IMR-90 (cell line): ENCODE data around the gene KRT35. TPM values are rescaled to one million over a fixed set of nuclear protein-coding genes. Genes with fewer than 3 reads are reported as not detected.
A peak's percentile ranks its signal among the peaks of the same experiment; 100 is the strongest.

Experiments
- ATAC-seq: fragments of 200-7000 bp; cut with Tn5 transposase; 2 replicates; pipeline ENCODE4 v1.9.1; 2020; ENCODE audit warnings: low read depth, mild to moderate bottlenecking, moderate library complexity
- BruUV-seq: library from RNA; stranded (reverse); fragments of 400-500 nt; replicated peaks from 2 replicates; lab custom pipeline; 2021; lab: Mats Ljungman, UMichigan
- CTCF ChIA-PET: fragments of 300-600 bp; formaldehyde crosslinking; extraction: SDS; loops from one replicate; lab custom pipeline; 2021; ENCODE audit warnings: antibody characterized with exemption; lab: Yijun Ruan, JAX
- POLR2A ChIA-PET: fragments of 300-600 bp; sonication (Branson Sonifier 250); formaldehyde crosslinking; loops from one replicate; lab custom pipeline; 2022; ENCODE audit warnings: antibody characterized with exemption; ENCODE audit not compliant: unreplicated experiment; lab: Charles Lee
- DNase-seq: peaks from one replicate; pipeline ENCODE4 v3.0.0; 2013
- H2AFZ ChIP-seq: replicated peaks from 2 replicates; pipeline ENCODE3; 2013; ENCODE audit warnings: low read length, mild to moderate bottlenecking; ENCODE audit not compliant: poor library complexity
- H2AK5ac ChIP-seq: 2 replicates; pipeline ENCODE4 v1.6.1; 2013; ENCODE audit warnings: low read depth, low read length, inconsistent platforms
- H2AK9ac ChIP-seq: replicated peaks from 2 replicates; pipeline ENCODE3; 2013; ENCODE audit warnings: mild to moderate bottlenecking, low read depth, low read length, moderate library complexity; ENCODE audit not compliant: poor library complexity
- H2BK120ac ChIP-seq: 2 replicates; pipeline ENCODE4 v1.6.1; 2013; ENCODE audit warnings: low read depth, low read length, inconsistent platforms
- H2BK15ac ChIP-seq: 3 replicates; pipeline ENCODE4 v1.6.1; 2013; ENCODE audit warnings: low read depth, low read length, inconsistent platforms
- H2BK20ac ChIP-seq: 2 replicates; pipeline ENCODE4 v1.6.1; 2013; ENCODE audit warnings: low read depth, mild to moderate bottlenecking, inconsistent platforms, low read length, moderate library complexity
- H2BK5ac ChIP-seq: 2 replicates; pipeline ENCODE4 v1.6.1; 2013; ENCODE audit warnings: mild to moderate bottlenecking, low read depth, low read length, inconsistent platforms; ENCODE audit not compliant: poor library complexity, severe bottlenecking
- H3K14ac ChIP-seq: replicated peaks from 2 replicates; pipeline ENCODE4 v1.6.1; 2013; ENCODE audit warnings: low read depth, low read length, inconsistent platforms
- H3K18ac ChIP-seq: 2 replicates; pipeline ENCODE4 v1.6.1; 2013; ENCODE audit warnings: low read depth, low read length, control low read depth
- H3K23ac ChIP-seq: 2 replicates; pipeline ENCODE4 v1.6.1; 2013; ENCODE audit warnings: low read depth, low read length, inconsistent platforms
- H3K27ac ChIP-seq: 2 replicates; pipeline ENCODE4 v1.5.1; 2013; ENCODE audit warnings: mild to moderate bottlenecking, control low read depth, low read length; ENCODE audit not compliant: insufficient read depth
- H3K27me3 ChIP-seq: 2 replicates; pipeline ENCODE4 v1.6.1; 2013; ENCODE audit warnings: low read length; ENCODE audit not compliant: control insufficient read depth, insufficient read depth
- H3K36me3 ChIP-seq: 2 replicates; pipeline ENCODE4 v1.6.1; 2013; ENCODE audit warnings: low read length, mixed read lengths; ENCODE audit not compliant: control insufficient read depth, insufficient read depth
- H3K4ac ChIP-seq: 2 replicates; pipeline ENCODE4 v1.6.1; 2013; ENCODE audit warnings: low read depth, low read length, inconsistent platforms
- H3K4me1 ChIP-seq: 2 replicates; pipeline ENCODE4 v1.6.1; 2013; ENCODE audit warnings: low read length, mixed read lengths; ENCODE audit not compliant: control insufficient read depth, insufficient read depth
- H3K4me2 ChIP-seq: 2 replicates; pipeline ENCODE4 v1.6.1; 2013; ENCODE audit warnings: low read depth, mild to moderate bottlenecking, control low read depth, low read length, moderate library complexity
- H3K4me3 ChIP-seq: 2 replicates; pipeline ENCODE4 v1.5.1; 2013; ENCODE audit warnings: low read depth, mild to moderate bottlenecking, control low read depth, low read length, moderate library complexity; ENCODE audit not compliant: insufficient read depth
- H3K56ac ChIP-seq: 2 replicates; pipeline ENCODE4 v1.6.1; 2013; ENCODE audit warnings: low read length, inconsistent platforms; ENCODE audit not compliant: insufficient read depth; ENCODE audit errors: extremely low read depth
- H3K79me1 ChIP-seq, 2 experiments: 2 replicates each; pipeline ENCODE4 v1.6.1; 2013; ENCODE audit warnings: low read length in 2 of 2, inconsistent platforms in 1 of 2, low read depth in 1 of 2
- H3K9ac ChIP-seq: 2 replicates; pipeline ENCODE4 v1.6.1; 2013; ENCODE audit warnings: low read depth, low read length, control low read depth
- H3K9me1 ChIP-seq: 2 replicates; pipeline ENCODE4 v1.6.1; 2013; ENCODE audit warnings: low read length, inconsistent platforms; ENCODE audit not compliant: insufficient read depth
- H3K9me3 ChIP-seq: 2 replicates; pipeline ENCODE4 v1.6.1; 2013; ENCODE audit warnings: low read length; ENCODE audit not compliant: control insufficient read depth, insufficient read depth
- H4K20me1 ChIP-seq: 2 replicates; pipeline ENCODE4 v1.6.1; 2013; ENCODE audit warnings: low read length, inconsistent platforms; ENCODE audit not compliant: insufficient read depth
- H4K5ac ChIP-seq: 2 replicates; pipeline ENCODE4 v1.6.1; 2013; ENCODE audit warnings: mild to moderate bottlenecking, low read depth, low read length, control low read depth
- H4K8ac ChIP-seq, 2 experiments: 2 replicates each; pipeline ENCODE4 v1.6.1; 2013; ENCODE audit warnings: low read depth in 2 of 2, low read length in 2 of 2, control low read depth in 1 of 2, inconsistent platforms in 1 of 2
- H4K91ac ChIP-seq: 2 replicates; pipeline ENCODE4 v1.6.1; 2013; ENCODE audit warnings: low read depth, low read length, inconsistent platforms; ENCODE audit not compliant: insufficient read depth
- BHLHE40 ChIP-seq: fragments of 150-350 bp; IDR thresholded peaks from 2 replicates; pipeline ENCODE4 v1.6.1; 2016; ENCODE audit warnings: mild to moderate bottlenecking, low read depth, low read length
- CEBPB ChIP-seq: IDR thresholded peaks from 2 replicates; pipeline ENCODE4 v1.6.1; 2012; ENCODE audit warnings: low read depth, low read length, improper control_type of control experiment
- CHD1 ChIP-seq: IDR thresholded peaks from 2 replicates; pipeline ENCODE4 v1.6.1; 2012; ENCODE audit warnings: low read depth, low read length, improper control_type of control experiment
- CTCF ChIP-seq: conservative IDR thresholded peaks from 2 replicates; pipeline ENCODE4 v1.5.1; 2012; ENCODE audit warnings: mild to moderate bottlenecking, low read depth, low read length, improper control_type of control experiment
- FOS ChIP-seq: fragments of 150-350 bp; IDR thresholded peaks from 2 replicates; pipeline ENCODE4 v1.6.1; 2016; ENCODE audit warnings: low read depth, low read length
- MAFK ChIP-seq: IDR thresholded peaks from 2 replicates; pipeline ENCODE4 v1.6.1; 2012; ENCODE audit warnings: low read depth, low read length, improper control_type of control experiment
- MAZ ChIP-seq: IDR thresholded peaks from 2 replicates; pipeline ENCODE4 v1.6.1; 2012; ENCODE audit warnings: low read depth, mild to moderate bottlenecking, low read length, improper control_type of control experiment, moderate library complexity, borderline replicate concordance
- MXI1 ChIP-seq: IDR thresholded peaks from 2 replicates; pipeline ENCODE4 v1.6.1; 2012; ENCODE audit warnings: low read depth, mild to moderate bottlenecking, low read length, moderate library complexity, borderline replicate concordance
- NFE2L2 ChIP-seq: fragments of 150-350 bp; IDR thresholded peaks from 2 replicates; pipeline ENCODE4 v1.6.1; 2016; ENCODE audit warnings: low read depth, mild to moderate bottlenecking, low read length
- POLR2A ChIP-seq: IDR thresholded peaks from 2 replicates; pipeline ENCODE4 v1.6.1; 2012; ENCODE audit warnings: mild to moderate bottlenecking, low read depth, low read length
- RAD21 ChIP-seq: IDR thresholded peaks from 2 replicates; pipeline ENCODE4 v1.6.1; 2012; ENCODE audit warnings: low read length, improper control_type of control experiment
- RCOR1 ChIP-seq: IDR thresholded peaks from 2 replicates; pipeline ENCODE4 v1.6.1; 2012; ENCODE audit warnings: mild to moderate bottlenecking, low read length, improper control_type of control experiment; ENCODE audit not compliant: insufficient replicate concordance
- RFX5 ChIP-seq: IDR thresholded peaks from 2 replicates; pipeline ENCODE4 v1.8.0; 2012; ENCODE audit warnings: low read depth, mild to moderate bottlenecking, low read length, moderate library complexity
- SMC3 ChIP-seq: fragments of 150-350 bp; IDR thresholded peaks from 2 replicates; pipeline ENCODE4 v1.6.1; 2016; ENCODE audit warnings: low read depth, mild to moderate bottlenecking, antibody characterized with exemption, low read length, moderate library complexity
- WGBS, 2 experiments: methylation state at CpG; one replicate each; pipeline versions ENCODE4 v1.1.5 to v1.1.7; 2013; ENCODE audit warnings: missing lambda C conversion rate in 2 of 2; ENCODE audit not compliant: insufficient read length in 1 of 2; ENCODE audit errors: extremely low coverage in 2 of 2; 5-methylcytosine and 5-hydroxymethylcytosine counted together
- dilution Hi-C: fragments of 300-500 bp; cut with HindIII; formaldehyde crosslinking; loops from one replicate; pipeline ENCODE4 v1.14.3; 2018; ENCODE audit warnings: low sequenced_read_pairs; ENCODE audit not compliant: unreplicated experiment
- in situ Hi-C: fragments of 300-500 bp; cut with MboI; formaldehyde crosslinking; loops from 3 replicates; pipeline ENCODE4 v1.14.3; 2019; ENCODE audit warnings: low sequenced_read_pairs, inconsistent platforms, mixed read lengths
- intact Hi-C: fragments of 100-400 bp; cut with micrococcal nuclease; formaldehyde crosslinking; loops from 2 replicates; pipeline ENCODE4 v1.10.0; 2022
- polyA plus RNA-seq, 3 experiments: library from polyadenylated mRNA; depleted of rRNA; stranded (reverse); fragments of >200 nt; gene quantifications; 2 replicates each; pipeline ENCODE4 v1.2.3, GENCODE V29; 2012; ENCODE audit warnings: low replicate concordance in 1 of 3
- total RNA-seq: library from RNA; depleted of rRNA; stranded (reverse); fragments of >200 nt; gene quantifications from 2 replicates; pipeline ENCODE4 v1.2.3, GENCODE V29; 2012

KRT35 gene
- total and polyA plus RNA-seq, 2 of the 4 experiments (the other 2 are of a cell fraction): not detected

GRCh38 chr17:41476866-41477815, 3.8 kb downstream of the KRT35 start (continued):
- TF ChIP-seq CHD1 (no peak), FOS (no peak)

GRCh38 chr17:41475421-41475820, 5.5 kb downstream of the KRT35 start:
- peaks cover 3% of the 10 kb centered on the region; the same call in 1 of the 2 replicates for H3K9me1 ChIP-seq
- dilution Hi-C loops: no loop called here
- H3K18ac ChIP-seq: no peak overlapping the region
- no peak overlapping the region for H2BK15ac ChIP-seq
- no peak overlapping the region for H3K4me2 ChIP-seq
- no peak overlapping the region for H3K23ac ChIP-seq
- no CpG with 5 or more reads among the region's 4 CpGs for WGBS, 2 experiments
- no peak overlapping the region for H4K91ac ChIP-seq
- no peak overlapping the region for H3K9ac ChIP-seq
- H3K14ac ChIP-seq: no peak overlapping the region
- no peak for DNase-seq
- POLR2A ChIA-PET: no interaction called here
- no peak overlapping the region for H3K4me3 ChIP-seq
- no peak overlapping the region for H3K56ac ChIP-seq
- no peak overlapping the region for H2AK5ac ChIP-seq
- H4K20me1 ChIP-seq: no peaks in the 10 kb centered on the region
- BruUV-seq: no TSS peak
- no peak overlapping the region for H2BK20ac ChIP-seq
- no peak overlapping the region for H3K4ac ChIP-seq
- no peak overlapping the region for H3K27ac ChIP-seq
- H3K9me3 ChIP-seq: peaks cover 12% of the 10 kb centered on the region
- intact Hi-C loops: no loop called here
- TF ChIP-seq CTCF (no peak), BHLHE40 (no peak), CHD1 (no peak), MAZ (no peak), CEBPB (no peak), SMC3 (no peak), RFX5 (no peak), FOS (no peak), RAD21 (no peak), MXI1 (no peak), RCOR1 (no peak), POLR2A (no peak), MAFK (no peak), NFE2L2 (no peak)
- no peak for ATAC-seq
- H3K79me1 ChIP-seq: no peaks in the 10 kb centered on the region
- peaks cover 12% of the 10 kb centered on the region for H3K27me3 ChIP-seq
- H3K36me3 ChIP-seq: no peaks in the 10 kb centered on the region
- no peak overlapping the region for H4K5ac ChIP-seq
- in situ Hi-C loops: no loop called here
- H4K8ac ChIP-seq: no peak overlapping the region
- no peak overlapping the region for H2AFZ ChIP-seq
- H2BK120ac ChIP-seq: no peak overlapping the region
- no peaks in the 10 kb centered on the region for H3K4me1 ChIP-seq
- CTCF ChIA-PET: no interaction called here
- peak overlapping the region; percentile 50 for H2AK9ac ChIP-seq
- no peak overlapping the region for H2BK5ac ChIP-seq
